GM12892 (cell line): Measurements from ENCODE around the gene ACER3.

Experiments used
- DNase-seq: peaks from one replicate; pipeline ENCODE4 v3.0.0; 2011; ENCODE audit not compliant: insufficient read length
- FAIRE-seq: peaks from 2 replicates; lab custom pipeline; 2011; peaks lifted over from hg19 to GRCh38; lab: Jason Lieb, UNC
- POLR2A ChIP-seq: IDR thresholded peaks from 2 replicates; pipeline ENCODE4 v1.6.1; 2011; ENCODE audit warnings: low read depth, low read length, control low read depth
- POLR2AphosphoS5 ChIP-seq: IDR thresholded peaks from 2 replicates; pipeline ENCODE4 v1.6.1; 2011; ENCODE audit warnings: low read depth, low read length, control low read depth

The ACER3 gene

DNA sequence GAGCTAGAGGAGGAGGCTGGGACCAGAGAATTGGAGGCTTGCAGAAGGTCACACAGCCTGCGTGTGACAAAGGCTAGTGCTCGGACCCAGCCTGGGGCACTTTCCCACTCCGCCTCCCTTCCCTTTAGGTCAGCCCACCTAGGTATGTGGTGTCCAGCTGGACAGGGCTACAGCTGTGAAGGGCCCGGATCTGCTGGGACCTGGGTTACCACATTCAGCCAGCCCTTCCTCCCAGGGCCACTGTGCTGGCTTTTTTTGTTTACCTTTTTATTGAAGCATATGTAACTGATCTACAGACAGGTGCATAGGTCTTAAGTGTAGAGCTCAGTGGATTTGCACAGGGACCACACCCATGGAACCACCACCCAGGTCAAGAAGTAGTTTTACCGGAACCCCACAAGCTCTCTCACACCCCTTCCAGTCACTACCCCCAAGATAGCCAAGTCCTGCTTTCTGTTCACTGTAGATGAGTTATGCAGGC, 214.7 kb downstream of the ACER3 start:
- FAIRE-seq = no peak
- TF ChIP-seq POLR2A = no peak
- no peak for TF ChIP-seq POLR2AphosphoS5
- no peak for DNase-seq
